ENCODE results near the gene AURKB. TPM values are rescaled to one million over a fixed set of nuclear protein-coding genes. Genes with fewer than 3 reads are reported as not detected.

Gene AURKB
- total and polyA plus RNA-seq, 2 of the 13 experiments (the other 11 are each of a cell fraction or from before 2014, with no cell fraction given), result 29.5 to 75.3 TPM

DNA sequence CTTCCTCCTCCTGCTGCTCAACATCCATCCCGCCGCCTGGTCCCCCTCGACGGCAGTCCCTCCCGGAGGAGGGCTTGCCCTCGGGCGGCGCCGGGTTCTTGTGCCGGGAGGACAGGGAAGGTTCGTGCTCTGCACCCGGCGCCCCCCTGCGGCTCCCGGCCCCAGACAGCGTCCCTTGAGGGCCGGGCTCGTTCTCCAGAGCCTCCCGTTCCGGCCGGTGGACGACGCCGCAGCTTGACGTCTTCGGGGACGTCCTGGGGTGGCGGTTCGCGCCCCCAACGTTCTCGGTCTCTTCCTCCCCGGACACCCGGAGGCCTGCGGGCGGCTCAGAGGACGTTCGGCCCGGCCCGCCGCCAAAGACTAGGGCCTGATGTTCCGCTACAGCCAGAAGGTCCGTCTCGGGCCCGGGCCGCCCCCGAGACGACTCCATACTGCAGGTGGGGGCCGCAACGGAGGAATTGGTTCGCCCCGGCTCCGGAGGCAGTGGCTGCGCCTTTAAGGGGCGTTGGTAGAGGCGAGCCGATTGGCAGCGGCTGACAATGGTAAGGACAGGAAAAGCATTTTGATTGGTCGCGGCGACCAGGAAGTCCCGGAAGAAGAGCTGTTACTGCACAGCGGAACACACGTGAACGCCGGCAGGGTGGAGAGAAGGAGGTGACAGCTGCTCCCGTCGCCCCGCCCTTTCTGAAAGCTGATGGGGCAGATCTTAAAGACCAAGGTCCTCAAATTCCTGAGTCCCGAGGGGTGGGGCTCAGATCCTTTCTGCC lies 20.5 kb downstream of the AURKB start, which contains the start of gene BORCS6 (continued):
- TF ChIP-seq, protein P1, sequence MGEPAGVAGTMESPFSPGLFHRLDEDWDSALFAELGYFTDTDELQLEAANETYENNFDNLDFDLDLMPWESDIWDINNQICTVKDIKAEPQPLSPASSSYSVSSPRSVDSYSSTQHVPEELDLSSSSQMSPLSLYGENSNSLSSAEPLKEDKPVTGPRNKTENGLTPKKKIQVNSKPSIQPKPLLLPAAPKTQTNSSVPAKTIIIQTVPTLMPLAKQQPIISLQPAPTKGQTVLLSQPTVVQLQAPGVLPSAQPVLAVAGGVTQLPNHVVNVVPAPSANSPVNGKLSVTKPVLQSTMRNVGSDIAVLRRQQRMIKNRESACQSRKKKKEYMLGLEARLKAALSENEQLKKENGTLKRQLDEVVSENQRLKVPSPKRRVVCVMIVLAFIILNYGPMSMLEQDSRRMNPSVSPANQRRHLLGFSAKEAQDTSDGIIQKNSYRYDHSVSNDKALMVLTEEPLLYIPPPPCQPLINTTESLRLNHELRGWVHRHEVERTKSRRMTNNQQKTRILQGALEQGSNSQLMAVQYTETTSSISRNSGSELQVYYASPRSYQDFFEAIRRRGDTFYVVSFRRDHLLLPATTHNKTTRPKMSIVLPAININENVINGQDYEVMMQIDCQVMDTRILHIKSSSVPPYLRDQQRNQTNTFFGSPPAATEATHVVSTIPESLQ (CRISPR knock-in tag; conservative IDR thresholded peaks at IDR 0.05), result no peak
- TF ChIP-seq ISX (CRISPR knock-in tag; conservative IDR thresholded peaks at IDR 0.05) (no peak), ZNF746 (CRISPR knock-in tag; IDR thresholded peaks at IDR 0.05) (no peak), ZNF629 (CRISPR knock-in tag; conservative IDR thresholded peaks at IDR 0.05) (no peak), LCORL (IDR thresholded peaks at IDR 0.05) (no peak), LCORL (CRISPR knock-in tag; IDR thresholded peaks at IDR 0.05) (peak; percentile 9; the same call in 1 of the 2 replicates), SIN3A (IDR thresholded peaks at IDR 0.05; ENCODE audit: borderline replicate concordance, low read depth, low read length) (peak; percentile 86; the same call in 1 of the 2 replicates), KLF6 (CRISPR knock-in tag; IDR thresholded peaks at IDR 0.05) (0 out of 2 replicates have a peak, but pooled peaks have one; percentile 14), ZNF317 (CRISPR knock-in tag; IDR thresholded peaks at IDR 0.05) (0 out of 2 replicates have a peak, but pooled peaks have one; percentile 25), ZIK1 (CRISPR knock-in tag; IDR thresholded peaks at IDR 0.05; ENCODE audit: borderline replicate concordance, low read depth) (no peak), SMAD3 (CRISPR knock-in tag; IDR thresholded peaks at IDR 0.05) (no peak), SMARCC2 (IDR thresholded peaks at IDR 0.05) (no peak), PAX8 (CRISPR knock-in tag; IDR thresholded peaks at IDR 0.05; ENCODE audit: borderline replicate concordance) (peak; percentile 87; the same call in 1 of the 2 replicates), ZFP41 (CRISPR knock-in tag; IDR thresholded peaks at IDR 0.05; ENCODE audit: borderline replicate concordance) (no peak), ZNF333 (CRISPR knock-in tag; IDR thresholded peaks at IDR 0.05; ENCODE audit: borderline replicate concordance) (peak; percentile 82; the same call in 1 of the 2 replicates), ZNF83 (CRISPR knock-in tag; IDR thresholded peaks at IDR 0.05; ENCODE audit: borderline replicate concordance) (no peak), HES4 (CRISPR knock-in tag; IDR thresholded peaks at IDR 0.05; ENCODE audit: borderline replicate concordance) (peak; percentile 77; the same call in 1 of the 2 replicates), ZSCAN29 (CRISPR knock-in tag; conservative IDR thresholded peaks at IDR 0.05) (no peak), NCOA5 (CRISPR knock-in tag; IDR thresholded peaks at IDR 0.05) (no peak)
- TF ChIP-seq, protein P2, sequence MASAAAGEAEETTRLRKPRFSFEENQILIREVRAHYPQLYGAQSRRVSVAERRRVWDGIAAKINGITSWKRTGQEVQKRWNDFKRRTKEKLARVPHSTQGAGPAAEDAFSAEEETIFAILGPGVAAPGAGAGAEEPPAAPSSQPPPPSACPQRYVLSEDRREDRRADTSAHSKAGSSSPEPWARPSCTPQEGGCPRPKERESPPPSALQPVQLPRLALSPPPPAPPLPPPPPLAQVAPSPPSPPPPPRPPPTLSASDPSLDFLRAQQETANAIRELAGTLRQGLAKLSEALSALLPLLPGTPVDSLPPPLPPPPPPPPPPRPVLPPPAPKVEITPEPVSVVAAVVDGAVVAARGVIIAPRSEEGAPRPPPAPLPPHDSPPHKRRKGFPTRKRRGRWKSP (CRISPR knock-in tag; IDR thresholded peaks at IDR 0.05), result no peak; the same call in 1 of the 2 replicates
- TF ChIP-seq, protein P3, sequence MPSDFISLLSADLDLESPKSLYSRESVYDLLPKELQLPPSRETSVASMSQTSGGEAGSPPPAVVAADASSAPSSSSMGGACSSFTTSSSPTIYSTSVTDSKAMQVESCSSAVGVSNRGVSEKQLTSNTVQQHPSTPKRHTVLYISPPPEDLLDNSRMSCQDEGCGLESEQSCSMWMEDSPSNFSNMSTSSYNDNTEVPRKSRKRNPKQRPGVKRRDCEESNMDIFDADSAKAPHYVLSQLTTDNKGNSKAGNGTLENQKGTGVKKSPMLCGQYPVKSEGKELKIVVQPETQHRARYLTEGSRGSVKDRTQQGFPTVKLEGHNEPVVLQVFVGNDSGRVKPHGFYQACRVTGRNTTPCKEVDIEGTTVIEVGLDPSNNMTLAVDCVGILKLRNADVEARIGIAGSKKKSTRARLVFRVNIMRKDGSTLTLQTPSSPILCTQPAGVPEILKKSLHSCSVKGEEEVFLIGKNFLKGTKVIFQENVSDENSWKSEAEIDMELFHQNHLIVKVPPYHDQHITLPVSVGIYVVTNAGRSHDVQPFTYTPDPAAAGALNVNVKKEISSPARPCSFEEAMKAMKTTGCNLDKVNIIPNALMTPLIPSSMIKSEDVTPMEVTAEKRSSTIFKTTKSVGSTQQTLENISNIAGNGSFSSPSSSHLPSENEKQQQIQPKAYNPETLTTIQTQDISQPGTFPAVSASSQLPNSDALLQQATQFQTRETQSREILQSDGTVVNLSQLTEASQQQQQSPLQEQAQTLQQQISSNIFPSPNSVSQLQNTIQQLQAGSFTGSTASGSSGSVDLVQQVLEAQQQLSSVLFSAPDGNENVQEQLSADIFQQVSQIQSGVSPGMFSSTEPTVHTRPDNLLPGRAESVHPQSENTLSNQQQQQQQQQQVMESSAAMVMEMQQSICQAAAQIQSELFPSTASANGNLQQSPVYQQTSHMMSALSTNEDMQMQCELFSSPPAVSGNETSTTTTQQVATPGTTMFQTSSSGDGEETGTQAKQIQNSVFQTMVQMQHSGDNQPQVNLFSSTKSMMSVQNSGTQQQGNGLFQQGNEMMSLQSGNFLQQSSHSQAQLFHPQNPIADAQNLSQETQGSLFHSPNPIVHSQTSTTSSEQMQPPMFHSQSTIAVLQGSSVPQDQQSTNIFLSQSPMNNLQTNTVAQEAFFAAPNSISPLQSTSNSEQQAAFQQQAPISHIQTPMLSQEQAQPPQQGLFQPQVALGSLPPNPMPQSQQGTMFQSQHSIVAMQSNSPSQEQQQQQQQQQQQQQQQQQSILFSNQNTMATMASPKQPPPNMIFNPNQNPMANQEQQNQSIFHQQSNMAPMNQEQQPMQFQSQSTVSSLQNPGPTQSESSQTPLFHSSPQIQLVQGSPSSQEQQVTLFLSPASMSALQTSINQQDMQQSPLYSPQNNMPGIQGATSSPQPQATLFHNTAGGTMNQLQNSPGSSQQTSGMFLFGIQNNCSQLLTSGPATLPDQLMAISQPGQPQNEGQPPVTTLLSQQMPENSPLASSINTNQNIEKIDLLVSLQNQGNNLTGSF (CRISPR knock-in tag; IDR thresholded peaks at IDR 0.05), result no peak

Measured in HepG2 (cell line).